Sigmoid colon (tissue), 4 donors: ENCODE results near the gene MSTO1.

Experiments
- CTCF ChIP-seq, 4 experiments: fragments of 450-650 bp in 3 of 4; fragments of 200-600 bp in 1 of 4; IDR thresholded peaks; one replicate each; pipeline ENCODE4 v1.5.1; 2016 to 2019; ENCODE audit warnings: antibody characterized with exemption in 4 of 4, mild to moderate bottlenecking in 3 of 4, moderate library complexity in 2 of 4
- POLR2A ChIP-seq, 2 donors: fragments of 450-650 bp; IDR thresholded peaks; one replicate each; pipeline ENCODE4 v1.6.1; 2016; ENCODE audit warnings: antibody characterized with exemption in 2 of 2, mild to moderate bottlenecking in 2 of 2, moderate library complexity in 2 of 2
- POLR2AphosphoS5 ChIP-seq, 4 donors: sonication (generic); formaldehyde crosslinking; IDR thresholded peaks; one replicate each; pipeline ENCODE4 v1.6.1; 2017; ENCODE audit warnings: antibody characterized with exemption in 4 of 4

GRCh38 chr1:155609515-155610256 is at the start of gene MSTO1:
- TF ChIP-seq CTCF (IDR thresholded peaks at IDR 0.05) (no peak), POLR2AphosphoS5 (IDR thresholded peaks at IDR 0.05) (peak in 3 of 4 donors; percentile 34 to 55 (median 42)), POLR2A (IDR thresholded peaks at IDR 0.05) (no peak)
